Measurements from ENCODE around the gene NEK10.

GRCh38 chr3:27115352-27115751 lies 253.8 kb downstream of the NEK10 start:
- TF ChIP-seq EP300 (IDR thresholded peaks at IDR 0.05) (no peak), HDAC2 (IDR thresholded peaks at IDR 0.05) (no peak), PHF8 (IDR thresholded peaks at IDR 0.05; ENCODE audit: borderline replicate concordance, low read depth) (no peak), FOSL2 (IDR thresholded peaks at IDR 0.05) (no peak), FOSL2 (CRISPR knock-in tag; IDR thresholded peaks at IDR 0.05) (no peak), ELK1 (IDR thresholded peaks at IDR 0.05; ENCODE audit: low read depth, low read length) (no peak), RFX5 (IDR thresholded peaks at IDR 0.05) (no peak), E2F6 (IDR thresholded peaks at IDR 0.05; ENCODE audit: borderline replicate concordance, low read depth) (no peak)
- TF ChIP-seq, protein P1, sequence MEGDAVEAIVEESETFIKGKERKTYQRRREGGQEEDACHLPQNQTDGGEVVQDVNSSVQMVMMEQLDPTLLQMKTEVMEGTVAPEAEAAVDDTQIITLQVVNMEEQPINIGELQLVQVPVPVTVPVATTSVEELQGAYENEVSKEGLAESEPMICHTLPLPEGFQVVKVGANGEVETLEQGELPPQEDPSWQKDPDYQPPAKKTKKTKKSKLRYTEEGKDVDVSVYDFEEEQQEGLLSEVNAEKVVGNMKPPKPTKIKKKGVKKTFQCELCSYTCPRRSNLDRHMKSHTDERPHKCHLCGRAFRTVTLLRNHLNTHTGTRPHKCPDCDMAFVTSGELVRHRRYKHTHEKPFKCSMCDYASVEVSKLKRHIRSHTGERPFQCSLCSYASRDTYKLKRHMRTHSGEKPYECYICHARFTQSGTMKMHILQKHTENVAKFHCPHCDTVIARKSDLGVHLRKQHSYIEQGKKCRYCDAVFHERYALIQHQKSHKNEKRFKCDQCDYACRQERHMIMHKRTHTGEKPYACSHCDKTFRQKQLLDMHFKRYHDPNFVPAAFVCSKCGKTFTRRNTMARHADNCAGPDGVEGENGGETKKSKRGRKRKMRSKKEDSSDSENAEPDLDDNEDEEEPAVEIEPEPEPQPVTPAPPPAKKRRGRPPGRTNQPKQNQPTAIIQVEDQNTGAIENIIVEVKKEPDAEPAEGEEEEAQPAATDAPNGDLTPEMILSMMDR (IDR thresholded peaks at IDR 0.05) = no peak

Data from A549 (cell line).